ENCODE measurements around the gene PRKCG.

PRKCG gene

GRCh38 chr19:53900191-53900860 lies 18.3 kb downstream of the PRKCG start:
- no peak for DNase-seq

GRCh38 chr19:53903055-53903680 lies 21.2 kb downstream of the PRKCG start:
- no peak for DNase-seq

- DNase-seq = no peak
Observed at GRCh38 chr19:53904909-53905308, 22.9 kb downstream of the PRKCG start.

- DNase-seq = no peak
Observed at GRCh38 chr19:53905787-53906186, 23.8 kb downstream of the PRKCG start.

GRCh38 chr19:53906211-53907192 lies 24.5 kb downstream of the PRKCG start:
- peak; percentile 58 to 66 for DNase-seq

- DNase-seq = no peak
Observed at GRCh38 chr19:53907193-53907581, 25.2 kb downstream of the PRKCG start.

GRCh38 chr19:53907690-53908089 lies 25.7 kb downstream of the PRKCG start:
- DNase-seq = no peak

- peak; percentile 19 to 25 for DNase-seq
Observed at GRCh38 chr19:53908106-53908934, 26.3 kb downstream of the PRKCG start.

GRCh38 chr19:53908935-53909415 lies 27.0 kb downstream of the PRKCG start, which contains the start of gene CACNG7:
Gene CACNG7 (plus strand): TSS chr19:53909278. CDS start chr19:53912832, 3,554 bp downstream.
- no peak for DNase-seq

- no peak for DNase-seq
Observed at GRCh38 chr19:53909471-53910169, 27.6 kb downstream of the PRKCG start.

GRCh38 chr19:53910170-53910518 lies 28.1 kb downstream of the PRKCG start:
- DNase-seq = no peak

GRCh38 chr19:53912653-53913052 lies 30.7 kb downstream of the PRKCG start:
- no peak for DNase-seq

GRCh38 chr19:53915000-53915399 lies 33.0 kb downstream of the PRKCG start:
- DNase-seq = no peak

- no peak for DNase-seq
Observed at GRCh38 chr19:53916004-53916403, 34.0 kb downstream of the PRKCG start.

- no peak for DNase-seq
Observed at GRCh38 chr19:53917356-53917755, 35.4 kb downstream of the PRKCG start.

GRCh38 chr19:53927739-53928138 lies 45.7 kb downstream of the PRKCG start:
- DNase-seq = peak; percentile 16 to 24

- no peak for DNase-seq
Observed at GRCh38 chr19:53936029-53936428, 54.0 kb downstream of the PRKCG start.

- no peak for DNase-seq
Observed at GRCh38 chr19:53942001-53942786, 60.2 kb downstream of the PRKCG start.

- no peak for DNase-seq
Observed at GRCh38 chr19:53944416-53944815, 62.4 kb downstream of the PRKCG start.

- DNase-seq = no peak
Observed at GRCh38 chr19:53944933-53945332, 62.9 kb downstream of the PRKCG start.

GRCh38 chr19:53945441-53945840 lies 63.4 kb downstream of the PRKCG start:
- no peak for DNase-seq

Measured in activated CD4-positive, alpha-beta T cell treated with anti-CD3 and anti-CD28 coated beads, Interleukin-2, amount 50 U/mL, for 4 hours (primary cell).